ENCODE results near the gene UNC119.

Gene UNC119

GRCh38 chr17:28500712-28501379 lies 51.6 kb downstream of the UNC119 start:
- Histone ChIP-seq H3K9me3 (ENCODE audit: insufficient read depth, low read depth, low read length) (no peaks in the 10 kb centered on the region), H3K4me1 (ENCODE audit: insufficient read depth, low read length) (no peaks in the 10 kb centered on the region), H3K4me3 (ENCODE audit: low read length) (no peak overlapping the region), H3K36me3 (ENCODE audit: insufficient read depth, low read depth, low read length) (no peaks in the 10 kb centered on the region), H3K9ac (ENCODE audit: low read depth, low read length) (no peak overlapping the region), H3K27me3 (ENCODE audit: insufficient read depth, low read length) (no peaks in the 10 kb centered on the region), H3K27ac (ENCODE audit: low read length) (no peak overlapping the region)

GRCh38 chr17:28499684-28500357 lies 52.6 kb downstream of the UNC119 start:
- no peak overlapping the region for H3K4me3 ChIP-seq (ENCODE audit: low read length)
- H3K4me1 ChIP-seq (ENCODE audit: insufficient read depth, low read length) = no peaks in the 10 kb centered on the region
- no peak overlapping the region for H3K9ac ChIP-seq (ENCODE audit: low read depth, low read length)
- no peaks in the 10 kb centered on the region for H3K27me3 ChIP-seq (ENCODE audit: insufficient read depth, low read length)
- no peaks in the 10 kb centered on the region for H3K36me3 ChIP-seq (ENCODE audit: insufficient read depth, low read depth, low read length)
- no peaks in the 10 kb centered on the region for H3K9me3 ChIP-seq (ENCODE audit: insufficient read depth, low read depth, low read length)
- no peak overlapping the region for H3K27ac ChIP-seq (ENCODE audit: low read length)

- no peaks in the 10 kb centered on the region for H3K4me1 ChIP-seq (ENCODE audit: insufficient read depth, low read length)
These were observed 53.1 kb downstream of the UNC119 start for GRCh38 chr17:28499364-28499664.

GRCh38 chr17:28498652-28499363 lies 53.6 kb downstream of the UNC119 start:
- no peak overlapping the region for H3K4me3 ChIP-seq (ENCODE audit: low read length)
- no peak overlapping the region for H3K27ac ChIP-seq (ENCODE audit: low read length)
- H3K4me1 ChIP-seq (ENCODE audit: insufficient read depth, low read length) = no peaks in the 10 kb centered on the region
- H3K9ac ChIP-seq (ENCODE audit: low read depth, low read length) = no peak overlapping the region
- H3K36me3 ChIP-seq (ENCODE audit: insufficient read depth, low read depth, low read length) = no peaks in the 10 kb centered on the region
- no peaks in the 10 kb centered on the region for H3K9me3 ChIP-seq (ENCODE audit: insufficient read depth, low read depth, low read length)
- H3K27me3 ChIP-seq (ENCODE audit: insufficient read depth, low read length) = no peaks in the 10 kb centered on the region

More at GRCh38 chr17:28499364-28499664, 53.1 kb downstream of the UNC119 start:
- Histone ChIP-seq H3K9ac (ENCODE audit: low read depth, low read length) (no peak overlapping the region), H3K36me3 (ENCODE audit: insufficient read depth, low read depth, low read length) (no peaks in the 10 kb centered on the region), H3K4me3 (ENCODE audit: low read length) (no peak overlapping the region), H3K9me3 (ENCODE audit: insufficient read depth, low read depth, low read length) (no peaks in the 10 kb centered on the region), H3K27me3 (ENCODE audit: insufficient read depth, low read length) (no peaks in the 10 kb centered on the region), H3K27ac (ENCODE audit: low read length) (no peak overlapping the region)

- no peaks in the 10 kb centered on the region for H3K27me3 ChIP-seq (ENCODE audit: insufficient read depth, low read length)
- H3K36me3 ChIP-seq (ENCODE audit: insufficient read depth, low read depth, low read length) = no peaks in the 10 kb centered on the region
- H3K4me1 ChIP-seq (ENCODE audit: insufficient read depth, low read length) = no peaks in the 10 kb centered on the region
- no peak overlapping the region for H3K4me3 ChIP-seq (ENCODE audit: low read length)
- no peaks in the 10 kb centered on the region for H3K9me3 ChIP-seq (ENCODE audit: insufficient read depth, low read depth, low read length)
- H3K9ac ChIP-seq (ENCODE audit: low read depth, low read length) = no peak overlapping the region
- H3K27ac ChIP-seq (ENCODE audit: low read length) = no peak overlapping the region
These were observed 54.5 kb downstream of the UNC119 start for GRCh38 chr17:28497931-28498330.

Measured in iPS-20b (cell line).